Stimulated activated CD8-positive, alpha-beta memory T cell treated with anti-CD3 and anti-CD28 coated beads, Interleukin-4, amount 100 ng/mL, for 1 hour (primary cell): ENCODE data around the gene SHISAL1.
"Not testable (repeated sequence)": the region's sequence is repeated elsewhere in the genome, so short reads cannot be mapped to it uniquely, and the experiment has no call there.

Source experiments
- DNase-seq, 2 donors: peaks; one replicate each; pipeline ENCODE4 v3.0.0-alpha.2; 2020; ENCODE audit warnings: low read depth in 2 of 2, low spot score in 1 of 2

Gene SHISAL1

DNA sequence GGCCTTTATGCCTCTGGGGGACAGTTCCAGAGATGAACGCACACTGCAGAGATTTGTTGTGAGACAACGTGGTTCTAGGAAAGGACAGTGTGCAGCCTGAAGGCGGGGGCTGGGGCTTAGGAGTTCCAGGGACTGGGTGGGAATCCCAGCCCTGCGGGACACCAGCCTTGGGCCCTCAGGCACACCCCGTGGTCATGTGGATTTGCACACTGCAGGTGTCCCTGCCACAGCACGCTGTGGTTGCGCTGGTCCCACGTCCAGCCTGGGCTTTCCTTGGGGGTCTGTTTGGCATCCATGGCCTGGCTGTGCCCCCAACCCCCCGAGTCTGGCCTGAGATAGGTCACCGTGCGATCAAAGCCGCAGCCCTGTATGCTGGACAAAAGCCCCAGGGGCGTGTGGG lies 7.3 kb downstream of the SHISAL1 start:
- no peak for DNase-seq

DNA sequence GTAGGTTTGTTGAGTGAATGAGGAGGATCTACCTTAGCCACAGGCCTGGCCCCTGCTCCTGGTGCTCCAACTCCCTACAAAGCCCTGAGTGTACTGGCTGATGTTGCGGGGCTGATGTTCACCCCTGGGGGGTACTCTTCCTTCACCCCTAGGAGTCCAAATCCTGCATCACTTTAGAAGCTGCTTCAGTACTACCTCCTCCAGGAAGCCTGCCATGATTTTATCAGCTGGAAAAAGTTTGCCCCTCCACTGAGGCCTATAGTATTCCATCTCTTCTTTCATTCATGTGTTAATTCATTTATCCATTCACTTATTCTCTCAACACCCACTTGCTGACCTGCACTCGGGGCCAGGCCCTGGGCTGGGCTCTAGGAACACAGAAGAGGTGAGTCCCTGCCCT lies 7.8 kb downstream of the SHISAL1 start:
- DNase-seq, result no peak

DNA sequence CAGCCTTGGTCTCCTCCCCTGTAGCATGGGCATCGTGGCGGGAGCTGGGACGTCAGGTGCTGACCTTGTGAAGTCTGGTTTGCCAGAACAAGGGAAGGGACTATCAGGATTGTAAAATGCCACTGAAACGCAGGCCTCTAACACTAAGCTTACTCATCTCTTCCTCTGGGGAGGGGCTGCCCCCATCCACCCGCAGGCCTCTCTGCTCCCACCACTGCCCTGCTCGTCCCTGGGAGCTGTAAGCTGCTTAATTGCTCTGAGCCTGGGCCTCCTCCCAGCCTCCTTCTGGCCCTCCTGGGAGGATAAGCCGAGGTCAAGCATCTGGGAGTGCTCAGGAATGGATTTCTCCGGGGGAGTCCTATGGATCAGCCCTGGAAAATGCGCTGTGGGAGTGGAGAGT lies 8.4 kb downstream of the SHISAL1 start:
- DNase-seq, result no peak

DNA sequence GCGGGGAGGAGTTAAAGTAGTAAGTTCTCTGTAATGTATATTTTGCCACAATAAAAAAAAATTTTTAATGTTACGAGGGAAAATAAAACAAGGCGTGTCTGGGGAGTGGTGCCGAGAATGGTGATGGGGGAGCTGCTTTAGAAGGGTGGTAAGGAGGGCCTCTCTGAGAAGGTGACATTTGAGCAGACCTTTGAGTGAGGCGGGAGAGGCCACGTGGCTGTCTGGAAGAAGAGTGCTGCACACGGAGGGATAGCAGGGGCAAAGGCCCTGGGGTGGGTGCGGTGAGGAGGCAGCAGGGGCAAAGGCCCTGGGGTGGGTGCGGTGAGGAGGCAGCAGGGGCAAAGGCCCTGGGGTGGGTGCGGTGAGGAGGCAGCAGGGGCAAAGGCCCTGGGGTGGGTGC lies 10.4 kb downstream of the SHISAL1 start:
- DNase-seq, result not testable (repeated sequence)

DNA sequence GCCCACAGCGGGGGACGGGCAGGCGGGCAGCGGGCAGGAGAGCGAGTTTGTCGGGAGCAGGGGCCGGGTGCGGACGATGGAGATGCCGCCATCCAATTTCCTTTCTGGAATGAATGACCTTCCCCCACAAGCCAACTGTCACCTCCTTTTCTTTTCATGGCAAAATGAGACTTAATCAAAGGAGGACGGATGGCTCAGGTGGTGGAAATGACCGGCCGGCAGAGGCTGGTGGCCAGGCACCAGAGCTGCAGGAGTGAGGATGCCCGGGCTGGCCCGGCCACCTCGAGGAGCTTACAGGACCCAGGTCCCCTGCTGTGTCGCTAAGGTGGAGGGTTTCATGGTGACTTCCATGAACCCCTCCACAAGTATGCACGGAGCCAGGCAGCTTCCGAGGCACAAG lies 11.7 kb downstream of the SHISAL1 start:
- no peak for DNase-seq

DNA sequence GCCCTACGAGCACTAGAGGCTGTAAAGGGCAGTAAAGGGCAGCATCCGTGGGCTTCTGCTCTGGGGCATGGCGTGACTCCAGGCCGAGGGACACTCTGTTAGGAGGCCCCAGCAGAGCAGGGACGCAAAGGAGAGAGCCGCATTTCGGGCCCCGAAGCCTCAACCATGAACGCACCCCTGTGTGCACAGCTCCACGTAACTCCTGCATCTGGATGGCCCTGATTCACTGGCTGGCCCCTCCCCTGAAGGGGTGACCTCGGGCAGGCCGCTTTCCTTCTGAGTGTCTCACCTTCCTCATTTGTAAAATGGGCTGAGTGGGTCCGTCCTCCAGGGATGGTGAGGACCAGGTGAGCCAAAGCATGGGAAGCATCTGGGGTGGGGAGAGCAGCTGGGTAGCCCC lies 13.6 kb downstream of the SHISAL1 start:
- DNase-seq, result no peak

DNA sequence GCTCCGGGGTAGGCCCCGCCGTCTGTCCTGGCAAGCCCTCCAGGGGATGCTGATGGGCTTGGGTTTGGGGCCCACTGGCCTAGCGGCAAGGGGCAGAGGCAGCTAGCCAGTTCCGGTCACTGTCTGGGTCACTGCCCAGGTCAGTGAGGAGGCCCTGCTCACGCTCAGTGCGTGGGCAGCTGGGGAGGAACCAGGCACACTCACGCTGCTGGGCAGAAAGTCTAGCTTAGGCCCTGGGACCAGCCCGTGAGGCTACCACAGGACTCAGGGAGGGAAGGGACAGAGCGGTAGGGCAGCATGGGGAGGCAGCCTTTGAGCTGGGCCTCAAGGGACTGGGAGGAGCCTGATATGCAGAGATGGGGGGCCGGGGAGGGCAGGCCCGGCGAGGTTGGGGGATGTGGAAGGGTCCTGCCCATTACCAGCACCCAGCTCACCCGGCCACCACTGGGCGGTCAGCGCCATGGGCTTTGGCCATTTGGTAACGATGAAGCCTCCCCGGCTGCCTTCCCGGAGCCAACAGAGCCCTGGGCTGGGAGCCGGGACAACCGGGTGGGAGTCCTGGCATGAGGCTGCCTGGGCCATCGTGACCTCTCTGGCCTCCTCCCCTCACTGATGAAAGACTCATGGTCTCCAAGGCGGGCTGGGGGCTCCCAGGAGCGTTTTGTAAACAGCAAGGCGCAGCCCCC lies 14.2 kb downstream of the SHISAL1 start:
- no peak for DNase-seq

DNA sequence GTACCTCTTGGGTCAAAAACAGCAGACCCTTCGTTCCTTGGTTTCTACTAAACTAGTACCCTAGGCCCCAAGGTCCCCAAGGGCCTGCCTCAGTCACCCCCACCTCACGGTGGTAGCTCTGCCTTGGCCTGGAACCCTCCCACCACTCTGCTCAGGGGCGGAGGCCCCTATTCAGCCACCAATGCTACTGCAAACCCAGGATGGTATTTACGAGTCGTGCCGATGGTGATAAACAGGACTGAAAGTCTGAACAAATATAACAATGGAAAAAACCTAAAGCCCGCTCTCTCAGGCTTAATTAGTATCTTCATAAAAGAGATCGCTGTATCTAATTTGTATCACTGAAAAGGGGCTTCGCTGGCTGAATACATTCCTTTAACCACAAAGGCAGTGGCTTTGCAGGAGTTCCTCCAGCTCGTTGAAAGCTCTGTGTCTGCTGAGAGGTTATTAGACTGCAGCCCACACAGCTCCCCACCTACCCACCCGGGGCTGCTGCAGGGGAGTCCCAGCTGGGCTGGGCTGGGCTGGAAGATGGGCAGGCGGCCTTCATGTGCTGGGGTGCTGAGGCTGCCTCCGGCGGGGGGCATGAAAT lies 15.2 kb downstream of the SHISAL1 start:
- DNase-seq, result no peak

DNA sequence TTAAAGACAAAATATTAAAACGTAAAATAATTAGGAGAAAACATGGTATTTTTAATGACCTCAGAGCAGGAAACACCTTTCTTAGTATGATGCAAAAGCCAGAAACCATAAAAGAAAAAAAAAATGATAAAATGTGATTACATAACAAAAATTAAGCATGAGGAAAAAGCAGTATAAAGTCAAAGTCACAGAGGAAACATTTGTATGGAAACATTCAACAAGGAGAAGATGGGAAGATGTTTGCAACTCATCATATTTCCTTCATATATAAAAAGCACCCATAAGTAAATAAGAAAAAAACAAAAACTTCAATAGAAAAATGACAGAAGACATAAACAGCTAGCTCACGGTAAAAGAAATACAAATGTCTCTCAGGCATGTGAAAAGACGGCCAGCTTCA lies 17.3 kb downstream of the SHISAL1 start:
- DNase-seq, result no peak

DNA sequence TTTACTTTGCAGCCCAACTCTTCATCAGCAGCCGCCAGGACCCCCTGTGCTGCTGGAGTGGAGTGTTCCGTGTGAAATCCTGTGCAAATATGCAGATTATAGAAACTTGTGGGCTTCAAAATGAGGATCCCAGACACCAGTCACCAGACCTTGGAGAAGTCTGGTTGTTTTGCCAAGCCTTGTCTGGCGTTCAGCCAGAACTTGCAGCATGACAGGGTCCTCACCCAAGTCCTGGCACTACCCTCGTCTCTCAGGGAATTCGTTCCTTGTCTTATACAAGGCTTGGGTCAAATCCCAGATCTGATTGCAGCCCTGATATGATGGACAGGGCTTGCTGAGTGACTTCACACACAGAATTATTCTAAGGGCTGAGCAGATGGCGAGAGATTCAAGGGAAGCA lies 18.9 kb downstream of the SHISAL1 start:
- DNase-seq, result no peak

DNA sequence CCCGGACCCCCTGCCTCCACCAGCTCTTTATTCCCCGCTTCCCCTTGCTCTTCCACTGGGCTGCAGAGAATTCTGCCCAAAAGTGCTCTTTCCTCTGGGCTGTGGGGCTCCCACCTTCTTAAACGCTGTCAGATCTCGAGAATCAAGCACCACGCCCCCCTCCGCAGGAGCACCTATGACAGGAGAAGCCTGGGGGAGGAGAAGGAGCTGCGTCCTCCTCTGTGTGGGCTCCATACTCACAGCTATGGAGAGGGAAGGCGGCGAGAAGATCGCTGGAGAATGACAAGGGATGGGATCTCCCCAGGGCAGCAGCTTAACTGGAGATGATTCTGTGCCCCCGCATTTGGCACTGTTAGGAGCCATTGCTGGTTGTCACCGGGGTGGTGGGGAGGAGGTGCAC lies 19.7 kb downstream of the SHISAL1 start:
- DNase-seq, result no peak

DNA sequence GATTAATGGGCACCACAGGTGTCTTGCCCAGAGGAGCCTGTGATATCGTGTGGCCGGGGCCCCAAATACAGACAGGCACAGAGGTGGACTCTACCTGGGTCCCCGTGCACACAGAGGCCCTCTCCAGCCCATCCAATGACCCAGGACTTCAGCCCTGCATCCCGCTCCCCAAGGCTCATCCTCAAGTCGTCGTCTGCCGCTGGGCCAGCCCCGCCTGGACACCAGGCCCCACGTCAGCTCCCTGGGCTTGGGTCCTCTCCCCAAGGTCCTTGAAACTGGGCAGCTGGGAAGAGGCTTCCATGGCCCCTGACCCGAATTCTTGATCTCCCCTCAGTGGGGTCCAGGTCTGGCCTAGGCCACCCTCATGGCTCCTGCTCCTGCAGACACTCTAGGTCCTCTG lies 20.2 kb downstream of the SHISAL1 start:
- DNase-seq, result no peak

DNA sequence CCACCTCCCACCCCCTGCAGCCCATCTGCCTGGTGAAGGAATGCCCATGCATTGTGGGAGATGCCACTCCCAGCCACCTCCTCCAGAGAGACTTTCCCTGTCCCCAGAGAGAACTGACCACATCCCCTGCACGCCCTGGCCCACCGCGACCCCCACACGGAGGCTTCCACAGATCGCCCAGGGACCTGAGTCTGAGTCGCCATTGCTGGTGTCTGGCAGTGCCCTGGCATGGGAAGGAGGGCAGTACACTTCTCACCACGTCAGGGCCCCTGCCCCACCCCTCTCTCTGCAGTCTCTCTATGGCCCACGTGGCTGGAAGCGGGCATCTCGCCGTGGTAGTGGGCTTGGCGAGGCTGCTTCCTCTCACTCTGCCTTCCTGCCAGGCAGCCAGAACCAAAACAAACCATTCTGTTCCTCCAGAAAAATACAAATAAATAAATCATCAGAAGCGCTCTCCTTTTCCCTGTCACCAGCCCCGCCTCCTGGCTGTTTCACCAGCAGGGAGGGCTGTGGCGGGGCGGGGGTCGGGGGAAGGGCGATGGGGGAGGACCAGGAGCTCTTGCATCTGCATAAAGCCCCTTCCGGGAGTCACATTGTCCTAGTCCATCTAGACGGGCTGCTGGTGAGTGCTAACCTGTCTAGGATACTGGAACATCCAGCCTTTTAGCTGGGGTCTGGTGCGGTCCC lies 20.9 kb downstream of the SHISAL1 start:
- no peak for DNase-seq

DNA sequence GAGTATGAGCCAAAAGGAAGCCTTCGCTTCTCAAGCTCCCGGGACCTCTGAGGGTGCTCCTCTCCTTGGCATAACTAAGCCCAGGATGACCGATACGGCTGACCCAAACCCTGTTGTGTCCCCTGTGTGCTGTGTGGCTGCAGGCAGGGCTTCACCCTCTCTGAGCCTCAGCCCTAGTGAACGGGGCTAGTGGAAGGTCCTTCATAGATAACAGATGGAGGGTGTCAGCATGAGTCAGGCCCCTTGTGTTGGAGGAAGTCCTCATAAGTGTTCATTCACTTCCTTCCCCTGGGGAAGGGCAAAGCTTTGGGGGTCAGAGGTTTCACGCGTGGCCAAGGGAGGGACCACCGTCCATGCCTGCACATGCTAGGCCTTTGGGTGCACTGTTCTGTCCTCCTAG lies 21.5 kb downstream of the SHISAL1 start:
- no peak for DNase-seq

DNA sequence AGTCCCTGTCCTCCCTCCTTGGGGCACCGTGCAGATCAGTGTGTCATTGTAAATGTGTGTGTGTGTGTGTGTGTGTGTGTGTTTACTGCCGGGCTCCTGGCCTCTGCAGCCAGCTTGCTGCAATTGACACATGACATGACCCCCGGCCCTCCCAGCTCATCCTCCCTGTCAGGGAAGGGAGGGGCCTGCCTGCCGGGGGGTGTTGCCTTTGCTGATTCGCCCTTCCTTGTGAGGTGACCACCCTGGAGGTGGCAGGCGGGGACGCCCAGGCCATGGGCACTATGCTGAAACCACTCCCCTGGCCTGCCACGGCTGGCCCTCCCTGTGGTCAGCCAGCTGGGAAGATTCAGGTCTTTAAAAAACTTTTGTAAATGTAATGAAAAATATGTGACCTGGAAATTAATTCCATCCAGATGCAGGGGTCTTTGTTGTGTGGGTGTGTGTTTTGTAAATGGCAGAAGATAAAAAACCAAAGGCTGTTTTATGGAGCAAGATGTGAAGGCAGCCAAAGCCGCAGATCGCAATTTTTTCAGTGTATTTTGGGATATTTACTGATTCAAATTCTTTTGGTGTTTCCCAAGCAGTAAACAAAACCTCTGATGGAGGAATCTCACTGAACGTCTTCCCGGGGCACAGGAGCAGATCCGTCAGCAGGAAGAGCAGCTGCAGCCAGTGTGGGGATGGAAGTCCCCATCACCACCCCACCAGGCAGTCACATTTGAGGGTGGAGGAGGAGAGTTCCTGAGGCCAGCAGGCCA lies 23.2 kb downstream of the SHISAL1 start:
- no peak for DNase-seq

DNA sequence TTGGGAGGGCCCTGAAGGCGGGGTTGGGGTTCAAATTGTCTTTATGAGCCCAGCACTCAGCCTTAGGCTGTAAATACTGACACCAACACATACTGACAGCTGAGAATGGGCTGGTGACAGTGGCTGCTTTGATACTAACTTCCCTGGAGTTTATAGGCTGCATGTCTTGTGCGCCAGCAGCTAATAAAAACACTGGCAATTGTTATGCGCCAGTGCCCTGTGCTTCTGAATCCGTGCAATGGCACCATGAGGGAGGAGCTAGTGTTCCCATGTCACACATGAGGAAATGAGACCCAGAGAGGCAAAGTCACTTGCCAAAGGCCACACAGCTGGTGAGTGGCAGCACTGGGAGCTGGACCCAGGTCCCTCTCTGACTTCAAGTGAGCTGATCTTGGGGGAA lies 23.8 kb downstream of the SHISAL1 start:
- DNase-seq, result no peak

DNA sequence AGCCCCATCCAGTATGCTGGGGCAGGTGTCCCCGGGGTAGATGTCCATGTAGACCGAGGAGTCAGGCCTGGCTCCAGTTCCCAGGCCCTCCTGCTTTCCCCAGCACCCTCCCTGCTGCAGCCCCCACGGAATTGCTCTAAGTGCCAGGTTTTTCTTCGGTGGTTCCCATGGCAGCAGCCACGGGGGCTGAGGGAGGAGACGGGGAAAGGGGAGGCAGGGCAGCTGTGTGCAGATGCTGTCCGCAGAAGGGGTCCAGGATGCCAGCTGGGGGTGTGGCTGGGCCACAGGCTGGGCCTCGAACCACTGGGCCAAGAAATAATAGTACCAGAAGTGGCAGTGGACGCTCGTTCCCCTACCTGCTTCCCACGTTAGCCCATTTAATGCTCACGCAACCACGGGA lies 25.0 kb downstream of the SHISAL1 start:
- no peak for DNase-seq

DNA sequence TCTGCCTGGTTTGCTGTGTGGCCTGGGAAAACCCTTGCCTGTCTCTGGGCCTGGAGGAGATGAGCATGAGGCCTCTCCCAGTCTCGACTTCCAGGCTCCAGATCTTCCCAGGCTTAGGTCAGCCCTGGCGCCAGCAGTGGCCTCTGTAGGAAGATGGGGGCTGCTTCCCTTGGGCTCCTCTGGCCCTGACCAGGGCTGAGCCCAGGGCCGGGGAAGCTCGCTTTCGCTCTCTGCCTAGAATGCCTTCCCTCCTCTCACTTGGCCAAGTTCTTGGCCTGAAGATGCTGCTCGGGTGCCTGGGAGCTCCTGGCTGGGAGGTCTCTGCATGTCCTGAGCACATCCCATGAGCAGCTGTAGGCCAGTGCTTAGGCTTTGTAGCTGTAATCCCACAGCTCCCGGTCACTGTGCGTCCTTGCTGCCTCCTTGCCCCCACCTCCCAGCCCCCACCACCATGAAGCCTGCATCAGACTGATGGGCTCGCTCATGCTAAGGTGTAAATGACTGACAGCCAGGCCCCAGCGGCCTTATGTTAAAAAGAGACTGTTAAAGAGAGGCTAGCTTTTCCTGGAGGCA lies 25.5 kb downstream of the SHISAL1 start:
- DNase-seq, result no peak

DNA sequence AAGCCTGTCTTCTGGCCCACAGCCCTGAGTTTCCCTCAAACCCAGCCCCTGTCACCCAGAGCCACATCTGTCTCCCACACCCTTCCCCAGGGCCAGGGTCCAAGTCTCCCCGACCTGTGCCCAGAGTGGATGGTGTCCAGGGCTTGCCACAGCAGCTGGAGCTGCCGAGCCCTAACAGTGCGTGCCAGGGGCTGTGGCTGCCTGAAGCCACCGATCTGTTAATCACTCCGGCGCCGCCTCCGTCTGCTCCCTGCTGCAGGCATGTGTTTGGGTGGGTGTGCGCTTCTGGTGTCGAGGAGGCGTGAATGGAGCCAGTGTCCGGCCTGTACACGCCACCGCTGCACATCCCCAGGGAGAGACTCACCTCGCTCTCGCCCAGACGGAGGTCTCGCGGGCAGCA lies 26.1 kb downstream of the SHISAL1 start:
- no peak for DNase-seq

DNA sequence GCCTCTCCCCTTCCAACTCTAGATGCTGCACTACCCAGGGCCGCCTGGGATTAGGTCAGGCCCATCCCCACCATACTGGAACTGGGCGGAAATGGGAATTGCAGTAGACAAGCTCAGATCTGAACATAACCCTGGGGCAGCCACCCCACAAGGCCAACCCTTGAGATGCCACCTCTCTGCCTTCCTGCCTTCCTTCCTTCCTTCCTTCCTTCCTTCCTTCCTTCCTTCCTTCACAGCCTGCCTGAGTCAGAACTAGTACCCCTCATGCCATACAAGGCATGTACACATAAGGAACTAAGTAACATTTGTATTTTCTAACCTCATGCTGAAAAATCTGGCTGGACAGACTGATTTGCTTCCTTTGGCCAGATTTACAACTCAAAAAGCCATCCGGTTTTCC lies 28.0 kb downstream of the SHISAL1 start:
- DNase-seq, result no peak

DNA sequence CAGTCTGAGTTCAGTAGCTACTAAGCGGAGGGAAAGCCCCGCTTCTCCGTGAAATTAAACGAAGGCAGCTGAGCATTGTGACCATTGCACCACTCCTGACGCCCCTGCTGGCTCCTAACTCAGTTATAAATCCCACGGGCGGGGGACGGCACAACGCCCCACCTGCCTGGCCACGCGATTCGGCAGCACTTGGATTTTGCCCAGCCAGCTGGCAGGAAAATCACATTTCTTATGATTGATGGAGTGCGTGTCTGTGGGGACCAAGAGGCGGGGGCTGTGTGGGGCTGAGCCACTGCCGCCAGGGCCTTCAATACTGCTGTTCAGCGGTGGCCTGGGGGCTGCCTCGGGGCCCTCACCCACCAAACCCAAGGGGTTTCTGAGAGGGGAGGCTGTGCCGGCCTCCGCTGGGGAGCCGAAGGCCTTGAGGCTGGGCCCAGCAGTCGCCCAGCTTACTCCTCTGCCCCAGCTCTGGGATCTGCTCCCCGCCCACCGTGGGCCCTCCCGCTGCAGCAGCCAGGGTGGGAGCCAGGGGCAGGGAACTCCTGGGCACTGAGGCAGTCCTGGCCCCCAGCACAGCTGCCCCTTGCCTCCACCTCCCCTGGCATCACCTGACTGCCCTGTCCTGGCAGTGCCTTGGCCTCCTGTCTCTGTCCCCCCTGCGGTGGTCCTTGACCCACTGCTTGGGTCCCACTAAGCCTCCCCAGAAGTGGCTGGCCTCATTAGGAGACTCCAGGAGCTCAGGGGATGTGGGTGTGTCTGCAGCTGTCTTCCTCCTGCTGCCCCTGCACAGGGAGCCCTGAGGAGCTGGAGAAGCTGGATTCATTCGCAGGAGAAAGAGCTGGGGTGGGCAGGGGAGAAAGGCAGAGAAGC lies 30.7 kb downstream of the SHISAL1 start:
- no peak for DNase-seq
